Coronary artery (tissue), 2 donors: ENCODE results near the gene ABCA6.

Experiments
- DNase-seq: peaks from one replicate; pipeline ENCODE4 v3.0.0-alpha.2; 2017; ENCODE audit warnings: low spot score
- H3K27ac ChIP-seq, 2 donors: fragments of 200-600 bp; sonication (generic); one replicate each; pipeline ENCODE4 v1.5.1; 2016 to 2019
- H3K4me3 ChIP-seq: fragments of 200-600 bp; sonication (generic); 2 replicates; pipeline ENCODE4 v1.5.1; 2016; ENCODE audit warnings: mild to moderate bottlenecking, moderate library complexity
- TF ChIP-seq, protein P1 (sequence below): fragments of 200-600 bp; sonication (generic); IDR thresholded peaks from one replicate; pipeline ENCODE4 v1.5.1; 2019; ENCODE audit warnings: antibody characterized with exemption

The ABCA6 gene

DNA sequence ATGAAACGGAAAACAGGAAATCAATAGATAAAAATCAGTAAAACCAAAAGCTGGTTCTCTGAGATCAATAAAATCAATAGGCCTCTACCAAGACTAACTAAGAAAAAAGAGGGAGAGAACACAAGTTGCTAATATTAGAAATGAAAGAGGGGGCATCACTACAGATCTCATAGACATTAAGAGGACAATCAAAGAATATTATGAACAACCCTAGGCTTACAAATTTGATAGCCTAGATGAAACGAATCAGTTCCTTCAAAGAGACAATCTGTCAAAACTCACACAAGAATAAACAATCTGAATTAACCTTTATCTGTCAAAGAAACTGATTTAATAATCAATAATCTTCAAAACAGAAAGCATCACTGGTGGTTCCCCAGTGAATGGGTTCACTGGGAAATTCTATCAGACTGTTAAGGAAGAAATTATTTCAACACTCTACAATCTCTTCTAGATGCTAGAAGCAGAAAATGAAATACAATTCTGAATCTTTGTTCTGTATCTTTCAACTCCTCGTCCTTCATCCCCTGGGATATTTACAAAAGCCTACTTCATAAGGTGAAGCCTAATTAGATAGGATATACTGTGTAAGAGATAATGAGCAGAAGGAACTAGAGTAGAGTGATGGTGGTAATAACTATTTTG is 85.4 kb downstream of the ABCA6 start:
- no peak for DNase-seq
- TF ChIP-seq, protein P1, sequence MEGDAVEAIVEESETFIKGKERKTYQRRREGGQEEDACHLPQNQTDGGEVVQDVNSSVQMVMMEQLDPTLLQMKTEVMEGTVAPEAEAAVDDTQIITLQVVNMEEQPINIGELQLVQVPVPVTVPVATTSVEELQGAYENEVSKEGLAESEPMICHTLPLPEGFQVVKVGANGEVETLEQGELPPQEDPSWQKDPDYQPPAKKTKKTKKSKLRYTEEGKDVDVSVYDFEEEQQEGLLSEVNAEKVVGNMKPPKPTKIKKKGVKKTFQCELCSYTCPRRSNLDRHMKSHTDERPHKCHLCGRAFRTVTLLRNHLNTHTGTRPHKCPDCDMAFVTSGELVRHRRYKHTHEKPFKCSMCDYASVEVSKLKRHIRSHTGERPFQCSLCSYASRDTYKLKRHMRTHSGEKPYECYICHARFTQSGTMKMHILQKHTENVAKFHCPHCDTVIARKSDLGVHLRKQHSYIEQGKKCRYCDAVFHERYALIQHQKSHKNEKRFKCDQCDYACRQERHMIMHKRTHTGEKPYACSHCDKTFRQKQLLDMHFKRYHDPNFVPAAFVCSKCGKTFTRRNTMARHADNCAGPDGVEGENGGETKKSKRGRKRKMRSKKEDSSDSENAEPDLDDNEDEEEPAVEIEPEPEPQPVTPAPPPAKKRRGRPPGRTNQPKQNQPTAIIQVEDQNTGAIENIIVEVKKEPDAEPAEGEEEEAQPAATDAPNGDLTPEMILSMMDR = no peak

DNA sequence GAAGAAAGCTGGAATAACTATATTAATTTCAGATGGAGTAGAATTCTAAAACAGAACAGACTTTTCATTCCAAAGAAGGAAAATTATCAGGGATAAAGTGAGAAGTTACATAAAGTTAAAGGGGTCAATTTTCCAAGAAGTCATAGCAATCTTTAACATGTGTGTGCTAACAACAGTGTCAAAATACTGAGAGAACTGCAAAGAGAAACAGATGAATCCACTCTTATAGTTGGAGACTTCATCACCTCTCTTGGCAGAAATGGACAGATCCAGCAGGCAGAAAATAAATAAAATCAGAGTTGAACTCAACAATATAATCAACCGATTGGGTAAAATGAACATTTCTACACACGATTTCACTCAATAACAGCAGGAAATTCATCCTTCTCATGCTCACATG is 86.4 kb downstream of the ABCA6 start:
- Histone ChIP-seq H3K27ac (no peak overlapping the region), H3K4me3 (no peak overlapping the region)
- TF ChIP-seq, protein P1 = no peak
- DNase-seq = no peak

More for the DNA sequence above, 85.4 kb downstream of the ABCA6 start:
- no peak overlapping the region for H3K4me3 ChIP-seq
- H3K27ac ChIP-seq = no peak overlapping the region

DNA sequence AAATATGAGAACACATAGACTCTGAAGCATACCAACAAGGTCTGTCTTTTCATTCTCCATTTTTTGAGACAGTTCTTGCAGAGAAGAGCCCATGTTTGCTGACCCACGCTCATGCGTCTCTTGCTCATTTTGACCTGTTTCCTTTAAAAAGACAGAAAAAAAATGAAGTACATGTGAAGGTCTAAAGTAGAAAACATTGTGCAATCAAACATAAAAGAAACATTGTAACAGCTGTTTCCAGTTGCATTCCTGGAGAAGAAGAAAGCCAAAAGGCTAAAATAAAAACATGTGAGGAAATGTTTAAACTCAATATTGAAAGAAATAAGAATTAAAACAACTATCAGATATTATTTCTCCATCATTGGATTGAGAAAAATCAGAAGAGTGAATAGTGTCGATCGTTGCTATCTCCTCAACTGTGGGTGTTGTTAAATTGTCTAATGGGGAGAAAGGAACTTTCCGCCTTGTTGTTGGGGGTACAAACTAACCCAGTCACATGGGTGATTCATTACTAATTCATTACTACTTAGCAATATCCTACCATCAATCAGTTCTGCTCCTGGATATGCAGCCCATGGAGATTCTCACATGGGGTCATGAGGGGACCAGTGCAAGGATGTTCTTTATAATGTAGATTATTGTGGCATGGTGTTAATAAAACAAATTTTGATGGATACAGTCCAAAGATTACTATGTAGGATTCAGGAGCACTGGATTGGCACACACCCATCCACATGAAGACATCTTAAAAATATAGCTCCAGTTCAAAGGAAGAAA is 90.5 kb downstream of the ABCA6 start:
- TF ChIP-seq, protein P1 = no peak
- Histone ChIP-seq H3K4me3 (no peak overlapping the region), H3K27ac (peak overlapping the region in 1 of 2 donors; percentile 52)
- no peak for DNase-seq

DNA sequence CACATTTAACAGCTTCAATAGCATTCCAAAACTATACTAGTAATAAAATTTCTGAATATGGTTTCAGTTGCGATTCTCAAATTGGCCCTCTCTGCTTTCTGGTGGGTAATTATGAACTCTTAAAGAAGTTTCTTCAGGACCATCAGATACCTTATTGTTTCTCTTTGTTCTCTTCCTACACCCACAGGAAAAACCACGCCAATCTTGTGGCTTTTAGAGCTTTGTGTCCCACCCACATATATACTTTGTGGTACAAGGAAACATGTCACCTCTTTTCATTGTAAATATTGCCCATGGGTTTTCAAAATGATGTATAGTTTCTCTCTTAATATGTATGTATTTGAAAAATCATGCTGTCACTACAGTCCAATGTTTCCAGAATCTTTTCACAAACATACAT is 93.1 kb downstream of the ABCA6 start:
- Histone ChIP-seq H3K27ac (peak overlapping the region in 1 of 2 donors; percentile 71), H3K4me3 (no peak overlapping the region)
- no peak for DNase-seq
- TF ChIP-seq, protein P1 = no peak

DNA sequence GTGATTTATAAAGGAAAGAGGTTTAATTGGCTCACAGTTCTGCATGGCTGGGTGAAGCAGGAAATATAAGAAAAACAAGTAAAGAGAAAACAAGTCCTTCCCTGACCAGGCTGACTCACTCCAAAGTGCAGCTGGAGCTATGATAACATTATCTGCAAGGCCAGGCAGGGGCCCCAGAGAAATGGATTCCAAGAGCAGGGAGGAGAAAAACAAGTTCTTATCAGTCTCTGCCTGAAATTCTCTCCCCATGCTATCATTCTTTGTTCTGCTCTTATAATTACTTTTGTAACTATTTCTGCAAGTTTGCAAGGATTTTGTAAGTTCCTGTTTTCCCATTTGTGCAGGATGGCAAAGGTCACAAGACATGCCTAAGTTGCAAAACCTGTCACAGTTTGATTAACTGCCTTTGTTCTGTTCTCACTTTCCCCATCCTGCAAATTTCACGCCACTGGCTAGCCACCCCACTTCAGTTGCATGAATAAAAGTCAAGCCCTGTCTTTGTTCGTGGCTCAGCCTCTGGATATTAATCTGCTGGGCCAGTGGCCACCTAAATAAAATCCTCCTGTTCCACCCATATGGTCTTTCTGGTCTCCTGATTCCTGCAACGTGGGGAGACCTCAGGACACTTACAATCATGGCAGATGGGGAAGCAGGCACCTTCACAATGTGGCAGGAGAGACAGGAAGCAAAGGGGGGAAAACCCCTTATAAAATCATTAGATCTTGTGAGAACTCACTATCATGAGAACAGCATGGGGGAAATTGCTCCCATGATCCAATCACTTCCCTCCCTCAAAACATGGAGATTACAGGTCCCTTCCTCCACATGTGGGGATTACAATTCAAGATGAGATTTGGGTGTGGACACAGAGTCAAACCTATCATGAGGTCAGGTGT is 94.1 kb downstream of the ABCA6 start:
- no peak for DNase-seq
- peak overlapping the region; percentile 32 to 82 for H3K27ac ChIP-seq
- TF ChIP-seq, protein P1 = no peak
- H3K4me3 ChIP-seq = peak overlapping the region; percentile 20

DNA sequence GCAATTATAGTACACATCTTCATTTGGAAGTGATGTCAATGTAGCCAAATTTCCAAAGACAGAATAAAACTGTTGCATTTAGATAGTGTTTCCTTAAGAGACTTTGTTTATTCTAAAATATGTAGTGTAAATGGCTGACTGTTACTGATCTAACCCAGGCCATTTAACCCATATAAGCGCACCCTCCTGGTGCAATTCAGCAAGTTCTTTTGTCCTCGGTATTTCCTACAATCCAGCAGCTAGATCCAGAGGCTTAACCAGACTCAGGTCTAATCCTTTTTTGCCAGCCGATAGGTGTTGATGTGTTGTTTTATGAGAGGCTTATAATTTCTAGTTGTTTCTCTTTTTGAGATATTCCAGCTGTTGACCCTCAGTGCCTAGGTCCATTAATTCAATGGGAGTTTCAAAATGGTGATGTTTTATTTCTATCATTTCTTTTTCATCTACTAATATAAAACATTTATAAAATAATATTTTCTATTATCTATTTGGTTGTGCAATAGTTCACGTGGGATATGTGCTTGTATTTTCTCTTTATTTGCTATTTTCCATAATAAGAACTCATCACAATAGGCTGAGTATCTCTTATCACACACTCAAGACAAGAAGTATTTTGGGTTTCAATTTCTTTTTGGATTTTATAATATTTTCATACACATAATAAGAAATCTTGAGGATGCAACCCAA is 95.4 kb downstream of the ABCA6 start:
- DNase-seq = no peak
- TF ChIP-seq, protein P1 = no peak
- H3K27ac ChIP-seq = peak overlapping the region in 1 of 2 donors; percentile 26
- no peak overlapping the region for H3K4me3 ChIP-seq
